ENCODE data around the gene NEK11.
"Not testable (repeated sequence)": the region's sequence is repeated elsewhere in the genome, so short reads cannot be mapped to it uniquely, and the experiment has no call there.

Gene NEK11

DNA sequence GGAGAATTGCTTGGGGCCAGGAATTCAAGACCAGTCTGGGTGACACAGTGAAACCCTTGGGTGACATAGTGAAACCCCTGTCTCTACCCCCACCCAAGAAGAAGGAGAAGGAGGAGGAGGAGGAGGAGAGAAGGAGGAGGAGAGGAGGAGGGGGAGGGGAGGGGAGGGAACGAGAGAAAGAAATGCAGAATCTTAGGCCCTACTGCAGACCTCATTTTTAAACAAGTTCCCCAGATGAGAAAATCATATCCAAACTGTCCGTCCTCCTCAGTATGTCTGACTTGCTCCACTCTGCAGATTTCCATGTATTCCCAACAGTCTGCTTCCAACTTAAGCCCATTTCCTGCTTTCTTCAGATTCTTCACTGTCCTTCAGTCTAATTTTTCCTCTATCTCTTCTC lies 291.0 kb downstream of the NEK11 start:
- DNase-seq, result no peak

DNA sequence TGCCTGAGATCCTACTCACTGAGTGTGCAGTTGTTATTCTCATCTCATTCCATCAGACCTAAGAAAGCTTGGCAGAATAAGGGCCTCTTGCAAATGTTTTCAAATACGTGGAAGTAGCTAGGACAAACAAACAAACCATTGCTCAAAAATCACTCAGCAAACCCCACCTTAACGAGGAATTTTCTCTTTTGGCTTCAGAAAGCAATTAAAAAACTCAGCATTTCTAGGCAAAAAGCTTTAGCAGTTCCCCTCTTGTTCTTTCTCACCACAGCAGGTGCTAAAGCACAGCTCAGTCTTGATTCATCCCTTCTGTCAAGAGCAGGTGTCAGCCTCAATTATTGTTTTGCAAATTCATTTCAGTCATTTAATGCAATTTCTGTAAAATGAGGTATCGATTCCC lies 296.3 kb downstream of the NEK11 start:
- DNase-seq, result no peak

DNA sequence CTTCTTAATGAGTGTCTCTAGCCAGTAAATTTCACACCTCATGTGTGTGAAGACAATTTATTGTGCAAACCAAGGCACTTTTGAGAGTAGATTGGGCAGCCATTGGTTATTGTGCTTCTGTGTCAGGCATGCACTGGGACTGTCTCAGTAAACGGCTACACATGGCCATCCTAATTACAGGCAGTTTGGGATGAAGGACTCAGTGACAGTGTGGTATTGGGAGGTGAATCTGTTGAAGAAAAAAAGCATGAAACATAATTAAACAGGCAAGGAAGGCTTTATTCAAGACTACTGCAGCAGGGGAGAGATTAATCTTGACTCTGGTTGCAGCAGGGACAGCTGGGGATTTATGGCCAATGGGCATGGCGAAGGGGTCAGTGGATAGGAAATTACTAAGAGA lies 297.1 kb downstream of the NEK11 start:
- no peak for DNase-seq

DNA sequence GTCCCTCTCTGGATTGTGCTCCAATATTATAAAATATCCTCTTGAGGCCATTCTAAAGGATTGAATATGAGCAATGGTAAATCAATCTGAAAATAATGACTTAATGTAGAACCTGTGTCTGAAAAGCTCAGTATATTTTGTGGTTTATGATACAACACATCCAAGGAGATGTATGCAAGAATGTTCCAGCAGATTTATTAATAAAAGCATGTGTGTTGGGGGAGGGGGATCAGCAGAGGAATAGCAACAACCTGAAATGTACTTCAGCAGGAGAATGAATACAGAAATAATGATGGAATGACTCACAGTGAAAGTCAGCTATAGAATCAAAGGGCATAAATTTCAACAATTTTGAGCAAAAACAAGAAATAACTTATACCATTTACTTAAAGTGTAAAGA lies 298.2 kb downstream of the NEK11 start:
- no peak for DNase-seq

DNA sequence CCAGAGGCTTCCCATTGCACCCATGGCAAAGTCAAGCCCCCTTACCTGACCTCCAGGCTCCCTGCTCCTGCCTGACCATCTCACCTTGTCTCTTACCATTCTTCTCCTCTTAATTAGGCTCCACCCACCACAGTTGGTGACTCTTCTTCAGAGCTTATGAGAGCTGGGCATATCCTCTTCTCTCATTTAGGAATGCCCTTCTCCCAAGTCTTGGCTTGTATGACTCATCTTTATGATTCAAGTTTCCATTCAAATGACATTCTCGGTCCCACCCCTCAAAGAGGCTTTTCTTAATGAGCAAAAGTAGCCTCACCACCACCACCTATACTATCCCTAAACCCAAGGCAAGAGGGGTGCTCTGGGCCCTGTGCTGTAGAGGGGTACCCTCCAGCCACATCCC lies 299.6 kb downstream of the NEK11 start:
- DNase-seq, result no peak

DNA sequence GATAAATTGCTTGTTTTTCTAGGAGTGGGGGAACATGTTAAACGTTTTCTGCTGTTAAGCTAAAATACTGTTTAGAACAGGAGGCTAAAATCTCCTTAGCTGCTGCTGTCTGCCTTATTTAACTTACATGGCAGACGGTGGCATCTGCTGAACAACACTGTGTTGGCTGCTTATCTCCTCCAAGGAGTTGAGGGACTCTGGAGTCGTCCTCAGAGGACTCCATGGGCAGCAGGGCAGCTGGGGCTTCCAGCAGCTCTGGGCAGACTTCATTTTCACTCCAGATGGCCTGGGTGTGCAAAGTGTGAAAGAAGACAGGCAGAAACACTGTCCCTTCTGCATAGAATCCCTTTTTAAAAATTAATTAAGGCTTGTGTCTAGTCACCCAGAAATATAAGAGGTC lies 302.0 kb downstream of the NEK11 start:
- DNase-seq, result no peak

DNA sequence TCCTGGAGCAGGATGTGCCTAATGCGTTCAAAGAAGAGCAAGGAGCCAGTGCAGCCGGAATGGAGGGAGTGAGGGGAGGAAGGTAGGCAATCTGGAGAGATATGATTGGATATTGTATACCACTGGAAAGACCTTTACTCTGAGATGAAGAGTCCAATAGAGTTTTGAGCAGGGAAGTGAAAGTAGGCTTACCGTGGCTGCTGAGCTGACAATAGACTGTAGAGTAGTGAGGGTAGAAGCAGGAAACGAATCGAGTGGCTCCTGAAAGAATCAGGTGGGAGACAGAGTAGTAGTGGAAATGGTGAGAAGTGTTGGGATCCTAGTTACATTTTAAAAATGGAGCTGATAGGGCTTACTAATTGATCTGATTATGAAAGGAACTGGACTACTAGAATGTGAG lies 303.1 kb downstream of the NEK11 start:
- DNase-seq, result no peak

DNA sequence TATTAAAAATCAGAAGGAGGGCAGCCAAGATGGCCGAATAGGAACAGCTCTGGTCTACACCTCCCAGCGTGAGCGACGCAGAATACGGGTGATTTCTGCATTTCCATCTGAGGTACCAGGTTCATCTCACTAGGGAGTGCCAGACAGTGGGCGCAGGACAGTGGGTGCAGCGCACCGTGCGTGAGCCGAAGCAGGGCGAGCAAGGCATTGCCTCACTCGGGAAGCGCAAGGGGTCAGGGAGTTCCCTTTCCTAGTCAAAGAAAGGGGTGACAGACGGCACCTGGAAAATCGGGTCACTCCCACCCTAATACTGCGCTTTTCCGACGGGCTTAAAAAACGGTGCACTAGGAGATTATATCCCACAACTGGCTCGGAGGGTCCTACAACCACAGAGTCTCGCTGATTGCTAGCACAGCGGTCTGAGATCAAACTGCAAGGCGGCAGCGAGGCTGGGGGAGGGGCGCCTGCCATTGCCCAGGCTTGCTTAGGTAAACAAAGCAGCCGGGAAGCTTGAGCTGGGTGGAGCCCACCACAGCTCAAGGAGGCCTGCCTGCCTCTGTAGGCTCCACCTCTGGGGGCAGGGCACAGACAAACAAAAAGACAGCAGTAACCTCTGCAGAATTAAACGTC lies 304.9 kb downstream of the NEK11 start:
- DNase-seq, result not testable (repeated sequence)

DNA sequence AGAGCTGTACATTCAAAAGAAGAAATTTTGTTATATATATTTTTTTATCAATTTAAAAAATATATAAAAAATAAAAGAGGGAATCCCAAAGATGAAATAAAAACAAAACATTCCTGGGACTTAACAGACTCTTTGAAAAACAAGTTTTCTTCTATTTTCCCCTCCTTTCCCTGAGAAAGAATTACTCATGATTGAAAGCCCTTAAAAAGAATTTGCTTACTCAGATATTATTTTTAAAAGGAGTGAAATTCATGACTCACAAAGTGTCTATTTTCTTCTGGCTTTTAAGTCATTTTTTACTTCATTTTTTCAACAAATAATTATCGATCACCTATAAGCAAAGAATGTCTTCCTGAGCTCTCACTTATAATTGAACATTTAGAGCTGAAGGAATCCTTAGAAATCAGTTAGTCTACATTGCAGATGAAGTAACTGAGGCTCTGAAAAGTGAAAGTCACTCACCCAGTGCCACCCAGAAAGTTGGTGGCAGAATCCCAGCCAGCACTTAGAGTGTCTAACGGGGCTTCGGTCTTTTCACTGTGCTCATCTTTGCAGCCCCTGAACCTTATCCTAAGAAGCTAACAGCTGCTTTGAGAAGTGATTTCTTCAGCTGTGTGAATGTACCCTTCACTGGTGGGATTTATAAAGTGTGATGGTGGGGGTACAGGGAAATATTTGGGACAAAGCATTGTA lies 312.4 kb downstream of the NEK11 start:
- no peak for DNase-seq

DNA sequence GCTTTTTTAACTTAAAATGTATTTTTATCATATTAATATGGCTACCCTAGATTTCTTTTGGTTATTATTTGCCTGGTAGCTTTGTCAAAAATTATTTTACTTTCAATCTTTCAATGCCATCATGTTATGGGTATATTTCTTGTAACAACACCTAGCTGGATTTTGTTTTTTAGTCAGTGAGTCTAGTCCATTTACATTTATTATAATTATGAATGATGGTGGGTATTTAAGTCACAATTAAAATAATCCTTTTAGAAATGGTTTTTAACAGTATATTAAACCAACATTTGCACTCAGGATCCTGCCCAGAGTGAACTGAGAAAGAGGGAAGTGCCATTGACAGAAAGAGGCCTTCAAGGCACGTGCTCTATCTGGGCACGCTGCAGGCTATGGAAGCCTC lies 315.1 kb downstream of the NEK11 start:
- no peak for DNase-seq

DNA sequence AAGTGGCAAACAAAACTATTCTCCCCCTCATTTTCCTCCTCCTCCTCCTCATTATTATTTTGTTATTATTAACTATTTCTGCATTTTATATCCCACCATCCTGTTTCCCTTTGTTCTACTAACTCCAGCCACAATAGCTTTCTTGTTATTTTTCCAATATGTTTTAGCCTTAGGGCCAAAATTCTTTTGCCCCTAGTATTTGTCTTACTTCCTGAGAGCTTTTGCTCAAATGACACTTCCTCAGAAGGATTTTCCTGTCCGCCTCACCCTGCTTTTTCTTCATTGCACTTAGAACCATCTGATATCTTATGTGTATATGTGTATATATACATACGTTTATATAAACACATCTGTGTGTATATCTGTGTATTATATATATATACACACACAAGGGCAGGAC lies 322.2 kb downstream of the NEK11 start:
- no peak for DNase-seq

DNA sequence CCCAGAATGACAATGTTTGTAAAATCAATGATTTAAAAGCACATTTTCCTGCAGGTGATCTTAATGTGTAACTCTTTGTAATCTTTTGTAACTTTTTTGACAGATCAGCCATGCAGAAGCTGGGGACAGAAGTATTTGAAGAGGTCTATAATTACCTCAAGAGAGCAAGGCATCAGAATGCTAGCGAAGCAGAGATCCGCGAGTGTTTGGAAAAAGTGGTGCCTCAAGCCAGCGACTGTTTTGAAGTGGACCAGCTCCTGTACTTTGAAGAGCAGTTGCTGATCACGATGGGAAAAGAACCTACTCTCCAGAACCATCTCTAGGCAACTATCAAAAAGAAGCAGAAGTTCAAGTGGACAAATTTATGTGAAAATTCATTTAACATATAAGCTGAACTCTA lies 322.8 kb downstream of the NEK11 start:
- no peak for DNase-seq

DNA sequence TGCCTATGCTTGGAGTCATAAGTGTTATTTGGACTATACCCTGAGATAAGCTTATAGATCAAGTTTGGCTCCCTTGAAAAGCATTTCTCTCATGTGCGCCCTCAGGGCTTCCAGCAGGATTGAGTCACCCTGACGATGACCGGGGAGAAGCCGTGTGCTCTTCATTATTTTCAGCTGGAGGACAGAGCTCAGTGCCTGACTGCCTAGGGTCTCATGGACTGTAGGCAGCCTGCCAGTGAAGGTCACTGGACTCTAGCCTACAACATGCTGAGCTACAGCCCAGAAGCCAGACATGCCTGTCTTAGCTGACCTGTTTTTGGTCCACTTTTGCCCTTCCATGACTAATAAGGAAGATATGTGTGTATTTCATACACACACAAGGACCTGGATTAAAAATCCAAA lies 323.3 kb downstream of the NEK11 start:
- no peak for DNase-seq

DNA sequence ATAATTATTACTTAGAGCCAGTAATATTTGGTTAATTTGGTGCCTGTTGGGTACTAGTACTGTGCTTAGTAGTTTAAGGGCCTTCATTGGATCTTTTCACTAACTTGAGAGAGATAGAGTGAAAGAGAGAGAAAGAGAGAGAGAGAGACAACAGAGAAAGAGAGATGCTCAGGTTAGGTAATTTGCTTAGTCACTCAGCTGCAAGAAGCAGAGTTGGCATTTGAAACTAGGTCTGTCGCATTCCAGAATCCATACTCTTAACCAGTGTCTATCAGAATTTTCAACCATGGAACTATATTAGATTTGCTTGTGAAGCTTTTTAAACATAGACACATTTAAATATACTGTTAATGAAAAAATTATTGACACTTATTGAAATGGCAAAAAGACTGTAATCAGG lies 323.8 kb downstream of the NEK11 start:
- DNase-seq, result no peak

DNA sequence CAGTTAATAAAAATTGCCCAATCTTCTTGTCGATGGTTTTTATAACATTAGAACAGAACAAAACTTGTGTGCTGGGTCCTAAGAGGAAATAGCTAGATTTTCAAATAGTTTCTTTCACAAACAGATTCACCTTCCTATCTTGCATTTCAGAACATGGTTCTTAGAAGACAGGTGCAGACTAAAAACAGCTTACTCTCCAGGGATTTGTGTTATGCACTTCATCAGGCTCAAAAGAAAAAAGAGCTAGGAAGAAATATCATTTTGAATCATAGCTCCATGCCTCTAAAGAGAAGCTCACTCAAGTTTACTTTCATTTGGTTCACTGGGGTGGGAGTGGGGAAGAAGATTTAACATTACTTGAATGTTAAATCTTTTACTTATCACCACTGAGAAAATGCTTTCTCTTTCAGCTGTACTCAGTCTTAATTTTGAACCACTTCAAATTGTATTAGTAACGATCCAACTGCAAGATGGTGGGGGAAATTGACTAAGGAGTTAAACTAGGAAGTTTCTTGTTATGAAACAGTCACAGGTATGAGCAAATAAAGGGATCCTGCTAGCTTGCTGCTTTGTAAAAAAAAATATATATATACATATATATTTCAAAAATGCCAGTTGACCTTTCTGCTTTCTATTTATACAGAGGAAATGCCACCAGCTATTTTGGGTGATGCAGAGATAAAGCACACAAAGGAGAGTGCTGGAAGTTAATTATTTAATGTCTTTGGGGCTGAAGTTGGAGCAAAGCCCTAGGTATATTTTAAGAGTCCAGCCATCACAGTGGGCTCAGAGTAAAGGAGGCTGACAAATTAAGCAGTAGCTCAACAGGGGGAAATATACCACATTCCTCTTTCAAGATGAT lies 326.6 kb downstream of the NEK11 start:
- no peak for DNase-seq

DNA sequence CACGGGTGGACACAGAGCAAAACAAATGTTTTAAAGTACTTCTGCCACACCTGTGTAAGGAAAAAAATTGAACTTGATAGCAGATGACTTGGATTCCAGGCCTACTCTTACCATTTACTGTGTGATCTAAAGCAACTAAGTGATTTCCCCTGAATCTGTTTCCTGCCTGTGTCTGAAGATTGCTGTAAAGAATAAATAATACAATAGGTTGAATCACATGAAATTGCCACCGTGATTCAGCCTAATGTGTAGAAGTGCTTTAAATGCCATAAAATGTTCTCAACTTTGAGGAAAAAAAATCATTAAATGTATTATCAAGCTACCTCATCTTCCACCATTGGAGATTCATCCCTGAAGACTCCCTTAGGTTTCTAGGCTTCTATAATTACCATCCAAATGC lies 327.3 kb downstream of the NEK11 start:
- DNase-seq, result no peak

DNA sequence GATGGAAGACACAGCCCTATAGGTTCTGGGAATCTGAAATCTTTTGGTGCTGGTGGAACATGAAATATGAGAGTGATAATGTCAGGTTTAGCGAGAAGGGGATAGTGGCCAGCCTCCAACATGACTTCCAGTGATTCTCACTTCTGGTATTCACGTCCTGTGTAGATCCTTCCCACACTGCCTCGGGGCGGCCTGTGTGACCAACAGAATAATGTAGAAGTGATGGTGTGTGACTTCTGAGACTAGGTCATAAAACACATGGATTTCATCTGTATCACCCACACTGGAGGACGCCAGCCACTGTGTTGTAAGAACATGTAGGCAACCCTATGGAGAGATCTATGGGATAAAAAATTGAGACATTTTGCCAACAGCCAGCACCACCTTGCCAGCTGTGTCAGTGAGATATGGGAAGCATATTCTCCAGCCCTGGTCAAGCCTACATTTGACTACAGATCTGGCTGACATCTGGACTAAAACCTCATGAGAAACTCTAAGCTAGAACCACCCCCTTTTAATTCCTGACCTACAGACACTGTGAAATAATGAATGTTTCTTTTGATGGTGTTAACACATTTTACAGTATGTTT lies 329.4 kb downstream of the NEK11 start:
- DNase-seq, result no peak

DNA sequence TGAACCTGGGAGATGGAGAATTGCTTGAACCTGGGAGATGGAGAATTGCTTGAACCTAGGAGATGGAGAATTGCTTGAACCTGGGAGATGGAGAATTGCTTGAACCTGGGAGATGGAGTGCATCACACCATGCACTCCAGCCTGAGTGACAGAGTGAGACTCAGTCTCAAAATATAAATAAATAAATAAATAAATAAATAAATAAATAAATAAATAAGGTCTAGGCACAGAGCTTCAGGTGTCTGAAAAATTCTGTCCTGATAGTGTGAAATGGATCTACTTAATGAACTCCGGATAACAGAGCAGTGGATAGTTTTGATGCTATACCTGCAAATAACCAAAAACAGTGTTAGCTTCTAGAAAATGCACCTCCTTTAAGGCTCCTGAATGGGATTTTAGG lies 330.6 kb downstream of the NEK11 start:
- DNase-seq, result no peak

DNA sequence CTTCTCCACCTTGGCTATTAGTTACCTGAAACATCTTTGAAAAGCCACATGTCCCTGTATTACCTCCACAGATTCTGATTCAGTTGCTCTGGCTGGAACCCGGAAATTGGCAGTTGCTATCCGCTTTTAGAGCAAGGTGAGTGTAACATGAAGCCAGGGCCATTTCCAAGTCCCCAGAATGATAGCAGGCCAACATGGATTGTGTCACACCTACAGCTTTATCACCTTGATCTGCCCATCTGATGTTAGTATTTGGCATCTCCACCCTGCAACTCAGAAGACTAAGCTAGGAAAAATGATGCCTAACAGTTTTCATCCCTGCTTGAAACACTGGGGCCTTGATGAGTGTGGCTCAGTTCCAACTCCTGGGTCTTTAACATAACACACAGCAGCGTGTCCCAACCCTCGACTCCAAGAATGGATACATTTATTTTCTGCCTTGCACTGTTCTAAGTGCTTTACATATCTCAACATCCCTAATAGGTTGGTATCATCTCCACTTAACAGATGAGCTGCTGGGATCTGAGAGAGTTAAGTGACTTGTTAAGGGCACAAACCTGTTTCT lies 333.6 kb downstream of the NEK11 start:
- no peak for DNase-seq

DNA sequence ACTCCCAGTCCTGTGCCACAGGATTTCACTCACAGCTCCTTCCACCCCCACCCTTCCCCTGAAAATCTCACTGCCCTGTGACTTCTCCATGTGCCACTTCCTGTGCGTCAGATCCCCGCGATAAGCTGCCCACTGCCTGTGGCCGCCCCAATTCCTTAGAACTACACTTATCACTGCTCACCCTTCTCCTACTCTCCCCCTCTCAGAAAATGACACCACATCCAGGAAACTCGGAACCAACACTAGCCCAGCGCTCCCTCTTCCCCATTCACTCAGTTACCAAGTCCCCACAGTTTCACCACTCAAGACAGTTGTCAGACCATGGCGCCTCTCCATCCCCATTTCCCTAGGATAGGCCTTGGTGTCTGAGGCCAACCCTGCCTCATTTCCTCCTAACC lies 334.4 kb downstream of the NEK11 start:
- not testable (repeated sequence) for DNase-seq

DNA sequence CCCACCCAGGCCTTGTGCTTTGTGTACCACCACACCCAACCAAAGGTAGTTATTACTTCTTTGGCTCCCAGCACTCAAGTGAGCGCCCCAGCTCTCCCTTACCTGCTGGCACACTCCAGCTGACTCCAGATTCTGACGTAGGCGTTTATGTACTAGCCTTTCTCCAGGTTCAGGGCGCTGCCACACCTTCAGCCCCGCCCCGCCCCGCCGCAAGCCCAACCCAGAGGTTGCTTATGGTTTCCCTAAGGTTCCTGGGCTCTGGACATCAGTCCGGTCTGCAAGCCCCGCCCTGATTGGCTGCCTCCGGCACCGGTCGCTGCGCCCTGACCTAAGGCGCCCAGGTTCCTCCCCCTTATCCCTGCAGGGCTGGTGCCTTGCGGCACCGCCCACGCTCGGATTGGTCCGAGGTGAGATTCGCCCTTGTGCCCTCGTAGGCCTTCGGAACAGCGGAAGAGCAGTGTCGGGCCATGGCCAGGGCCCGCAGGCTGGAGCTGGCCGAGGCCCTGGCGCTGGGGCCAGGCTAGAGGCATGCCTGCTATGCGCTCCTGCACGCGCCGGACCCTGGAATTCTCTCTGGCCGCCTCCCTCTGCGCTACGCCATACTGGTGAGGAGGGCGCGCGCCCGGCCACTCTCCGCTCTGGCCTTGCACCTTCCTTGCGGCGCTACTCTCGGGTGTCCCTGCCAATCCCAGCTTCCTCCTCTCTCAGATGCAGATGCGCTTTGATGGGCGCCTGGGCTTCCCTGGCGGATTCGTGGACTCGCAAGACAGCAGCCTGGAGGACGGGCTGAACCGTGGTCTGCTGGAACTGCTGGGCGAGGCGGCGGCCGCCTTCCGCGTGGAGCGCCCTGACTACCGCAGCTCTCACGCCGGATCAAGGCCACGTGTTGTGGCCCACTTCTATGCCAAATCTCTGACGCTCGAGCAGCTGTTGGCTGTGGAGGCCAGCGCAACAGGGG lies 335.1 kb downstream of the NEK11 start:
- no peak for DNase-seq

DNA sequence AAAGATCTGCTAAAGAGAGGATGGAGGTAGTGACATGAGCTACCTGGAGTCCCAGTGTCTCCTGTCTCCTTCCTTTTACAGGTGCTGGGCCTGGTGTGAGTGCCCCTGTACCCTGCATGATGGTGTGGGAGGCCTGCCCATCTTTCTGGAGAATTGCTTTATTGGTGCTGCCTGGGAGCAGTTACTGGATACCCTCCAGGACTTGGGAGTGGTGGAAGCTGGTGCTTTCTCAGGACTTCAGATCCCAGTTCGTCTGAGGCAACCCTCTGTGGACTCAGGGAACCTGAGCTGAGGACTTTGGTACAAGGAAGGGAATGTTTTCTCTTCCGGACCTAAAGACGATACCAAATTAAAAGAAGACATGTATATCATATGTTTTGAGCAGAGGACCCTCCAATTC lies 336.6 kb downstream of the NEK11 start:
- no peak for DNase-seq
